BJ (cell line): ENCODE results near the gene ERC1. TPM values are rescaled to one million over a fixed set of nuclear protein-coding genes. Genes with fewer than 3 reads are reported as not detected.

Experiments
- CTCF ChIA-PET: fragments of 350-600 bp; formaldehyde crosslinking; extraction: SDS; loops from one replicate; lab custom pipeline; 2021; ENCODE audit warnings: antibody characterized with exemption, inconsistent platforms; lab: Yijun Ruan, JAX
- POLR2A ChIA-PET: fragments of 300-600 bp; sonication (Branson Sonifier 250); formaldehyde crosslinking; extraction: SDS; loops from one replicate; lab custom pipeline; 2021; ENCODE audit warnings: antibody characterized with exemption; lab: Charles Lee
- DNase-seq: peaks from one replicate; pipeline ENCODE4 v3.0.0-alpha.2; 2011; ENCODE audit warnings: low read depth
- H3K27me3 ChIP-seq: 2 replicates; pipeline ENCODE4 v1.6.0; 2011; ENCODE audit warnings: low read length; ENCODE audit not compliant: control insufficient read depth, insufficient read depth
- H3K36me3 ChIP-seq: 2 replicates; pipeline ENCODE4 v1.5.1; 2011; ENCODE audit warnings: low read length; ENCODE audit not compliant: control insufficient read depth, insufficient read depth
- H3K4me3 ChIP-seq: 2 replicates; pipeline ENCODE4 v1.5.1; 2011; ENCODE audit warnings: low read depth, mild to moderate bottlenecking, control low read depth, low read length
- CTCF ChIP-seq: IDR thresholded peaks from 2 replicates; pipeline ENCODE4 v1.5.1; 2011; ENCODE audit warnings: low read depth, mild to moderate bottlenecking, control low read depth, inconsistent platforms, low read length, moderate library complexity; ENCODE audit not compliant: insufficient read depth
- polyA plus RNA-seq: library from polyadenylated mRNA; depleted of rRNA; stranded (reverse); fragments of >200 nt; gene quantifications from 2 replicates; pipeline ENCODE4 v1.2.3, GENCODE V29; 2011

ERC1 gene
- polyA plus RNA-seq, 1 experiment: 14.5 TPM

DNA sequence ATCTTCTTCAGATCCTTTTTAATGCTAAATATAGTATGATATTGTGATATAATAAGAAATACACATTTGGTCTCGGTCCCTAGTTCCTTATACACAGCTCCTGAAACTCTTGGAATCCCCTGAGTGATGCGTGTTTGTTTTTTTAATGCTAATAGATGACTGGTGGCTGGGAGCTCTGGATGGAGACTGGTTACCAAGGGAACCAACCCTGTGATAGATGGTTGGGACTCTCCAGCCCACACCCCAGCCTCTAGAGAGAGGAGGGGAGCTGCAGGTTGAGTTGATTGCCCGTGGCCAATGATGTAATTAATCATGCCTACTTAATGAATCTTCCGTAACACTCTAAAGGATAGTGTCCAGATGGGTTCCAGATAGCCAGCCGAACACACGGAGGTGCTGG is 462.8 kb downstream of the ERC1 start:
- ChIA-PET POLR2A (no interaction called here), CTCF (interaction anchor here (1.1 kb wide), 1 partner anchor 10 kb away, joined by 3 read pairs; no protein-coding TSS in a partner anchor)
- no peaks in the 10 kb centered on the region for H3K27me3 ChIP-seq
- peaks cover under 1% of the 10 kb centered on the region; the same call in 1 of the 2 replicates for H3K36me3 ChIP-seq
- TF ChIP-seq CTCF: no peak
- no peak for DNase-seq
- H3K4me3 ChIP-seq: no peak overlapping the region

GRCh38 chr12:1456885-1457284 is 465.9 kb downstream of the ERC1 start:
- Histone ChIP-seq H3K36me3 (no peaks in the 10 kb centered on the region), H3K4me3 (no peak overlapping the region), H3K27me3 (no peaks in the 10 kb centered on the region)
- no peak for TF ChIP-seq CTCF
- POLR2A ChIA-PET: no interaction called here
- CTCF ChIA-PET: interaction anchor here (1.4 to 2.1 kb wide), 3 partner anchors 9 to 126 kb away, joined by 4 to 7 read pairs (median 5); no protein-coding TSS in a partner anchor
- DNase-seq: no peak

DNA sequence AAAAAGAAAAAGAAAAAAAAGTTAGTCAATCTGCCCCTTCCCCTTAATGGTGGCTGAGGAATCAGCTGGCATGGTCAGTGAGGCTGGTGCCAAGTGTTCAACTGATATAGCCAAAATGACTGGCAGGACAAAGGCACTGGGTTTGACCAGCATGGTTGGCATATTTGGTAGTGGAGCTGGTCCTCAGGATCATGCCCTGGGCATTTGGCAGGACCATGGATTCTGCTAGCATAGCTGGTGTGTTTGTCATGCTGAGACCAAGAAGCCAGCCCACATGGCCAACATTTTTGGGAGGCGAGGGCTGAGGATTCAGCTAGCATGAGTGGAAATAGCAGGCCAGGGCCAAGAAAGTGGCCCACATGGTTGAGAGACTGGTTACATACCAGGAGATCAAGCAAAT is 466.9 kb downstream of the ERC1 start:
- no peak for TF ChIP-seq CTCF
- CTCF ChIA-PET: interaction anchor here (1.0 to 2.1 kb wide), 5 partner anchors 10 to 125 kb away, joined by 3 to 7 read pairs (median 5); no protein-coding TSS in a partner anchor

DNA sequence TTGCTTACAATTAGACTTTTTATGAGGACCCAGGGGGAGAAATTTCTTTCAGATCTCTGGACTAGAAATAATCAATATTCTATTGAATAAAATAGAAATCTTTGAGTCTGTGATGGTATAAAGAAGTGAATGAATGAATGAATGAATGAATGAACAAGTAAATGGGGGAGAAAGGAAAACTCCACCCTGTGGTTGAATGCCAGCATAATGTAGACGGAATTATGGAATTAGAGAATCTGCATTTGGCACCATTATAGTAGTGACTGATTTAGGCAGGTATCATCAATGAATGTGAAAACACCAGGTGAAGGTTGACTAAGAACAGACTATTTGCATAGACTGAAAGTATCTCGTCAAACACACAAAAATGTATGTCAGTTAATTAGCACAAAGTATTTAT is 468.3 kb downstream of the ERC1 start:
- no peak overlapping the region for H3K4me3 ChIP-seq
- ChIA-PET POLR2A (no interaction called here), CTCF (interaction anchor here (1.3 to 2.1 kb wide), 2 partner anchors 8 to 124 kb away, joined by 4 to 7 read pairs; no protein-coding TSS in a partner anchor)
- DNase-seq: no peak
- TF ChIP-seq CTCF: no peak
- H3K36me3 ChIP-seq: no peaks in the 10 kb centered on the region
- H3K27me3 ChIP-seq: no peaks in the 10 kb centered on the region

More for the DNA sequence above, 466.9 kb downstream of the ERC1 start:
- POLR2A ChIA-PET: interaction anchor here (0.9 kb wide), 1 partner anchor 16 kb away, joined by 3 read pairs; no protein-coding TSS in a partner anchor
- Histone ChIP-seq H3K27me3 (no peaks in the 10 kb centered on the region), H3K36me3 (no peaks in the 10 kb centered on the region), H3K4me3 (no peak overlapping the region)
- DNase-seq: peak; percentile 78

DNA sequence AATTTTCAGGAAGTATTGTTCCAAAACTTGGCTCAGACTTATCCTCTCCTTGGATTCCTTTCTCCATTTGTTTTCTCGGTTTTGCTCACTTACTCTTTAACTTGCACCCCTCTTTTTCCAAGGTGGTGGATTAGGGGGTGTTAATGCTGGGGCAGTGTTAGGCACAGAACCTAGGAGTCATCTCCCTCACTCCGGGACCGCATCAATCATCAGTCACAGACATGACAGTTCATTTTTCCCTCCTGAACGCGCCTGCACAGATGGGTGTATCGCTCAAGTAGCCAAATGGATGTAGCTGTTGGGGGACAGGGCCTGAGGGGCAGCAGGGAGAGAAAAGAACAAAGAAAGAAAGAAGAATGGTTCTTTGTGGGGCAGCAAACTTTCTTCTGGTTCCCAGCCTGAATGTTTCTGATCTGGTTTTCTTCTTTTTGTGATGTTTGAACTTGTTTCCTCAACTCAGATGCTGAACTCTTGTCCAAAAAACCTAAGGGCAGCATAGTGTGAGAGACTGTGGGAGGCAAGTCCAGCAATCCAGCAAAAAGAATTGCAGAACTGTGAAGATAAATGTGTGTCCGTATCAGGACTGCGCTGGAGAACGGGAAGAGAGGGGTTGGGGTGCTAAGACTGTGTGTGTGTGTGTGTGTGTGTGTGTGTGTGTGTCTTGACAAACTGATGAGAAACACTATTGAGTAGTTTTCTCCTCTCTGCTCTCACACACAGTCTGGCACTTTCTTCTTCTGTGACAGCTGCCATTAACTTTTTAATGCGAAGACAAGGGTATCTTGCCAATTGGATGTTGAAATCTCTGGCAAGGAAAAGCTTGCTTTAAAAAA is 472.3 kb downstream of the ERC1 start:
- no peak for DNase-seq
- Histone ChIP-seq H3K4me3 (no peak overlapping the region), H3K36me3 (no peaks in the 10 kb centered on the region), H3K27me3 (no peaks in the 10 kb centered on the region)
- TF ChIP-seq CTCF: no peak
- CTCF ChIA-PET: interaction anchor here (0.7 kb wide), 1 partner anchor 10 kb away, joined by 3 read pairs; no protein-coding TSS in a partner anchor
- POLR2A ChIA-PET: no interaction called here
